Calu3 (cell line): Measurements from ENCODE around the gene KIF4A. TPM values are rescaled to one million over a fixed set of nuclear protein-coding genes. Genes with fewer than 3 reads are reported as not detected.

Source experiments
- BruUV-seq: library from RNA; stranded (reverse); fragments of 400-500 nt; replicated peaks from 2 replicates; lab custom pipeline; 2021; lab: Mats Ljungman, UMichigan
- CTCF ChIA-PET: fragments of 300-600 bp; sonication (Branson Sonifier 250); formaldehyde crosslinking; loops from one replicate; lab custom pipeline; 2022; ENCODE audit warnings: antibody characterized with exemption; lab: Charles Lee
- DNase-seq: peaks from one replicate; pipeline ENCODE4 v3.0.0; 2022
- H3K27ac Mint-ChIP-seq: one replicate; pipeline ENCODE4 v1.8.0; 2022; ENCODE audit warnings: mixed read lengths; ENCODE audit not compliant: unreplicated experiment
- H3K27me3 Mint-ChIP-seq: one replicate; pipeline ENCODE4 v1.8.0; 2022; ENCODE audit warnings: mixed read lengths; ENCODE audit not compliant: unreplicated experiment
- H3K36me3 Mint-ChIP-seq: one replicate; pipeline ENCODE4 v1.8.0; 2022; ENCODE audit warnings: mild to moderate bottlenecking, moderate library complexity, mixed read lengths; ENCODE audit not compliant: insufficient read depth, unreplicated experiment
- H3K4me1 Mint-ChIP-seq: one replicate; pipeline ENCODE4 v1.8.0; 2022; ENCODE audit warnings: mild to moderate bottlenecking, low read depth, mixed read lengths; ENCODE audit not compliant: unreplicated experiment
- H3K4me3 Mint-ChIP-seq: one replicate; pipeline ENCODE4 v1.8.0; 2022; ENCODE audit warnings: mild to moderate bottlenecking, low read depth, moderate library complexity, mixed read lengths; ENCODE audit not compliant: unreplicated experiment
- H3K9me3 Mint-ChIP-seq: one replicate; pipeline ENCODE4 v1.8.0; 2022; ENCODE audit warnings: low read depth, mixed read lengths; ENCODE audit not compliant: unreplicated experiment
- intact Hi-C: fragments of 100-400 bp; cut with micrococcal nuclease; formaldehyde crosslinking; loops from one replicate; pipeline ENCODE4 v1.10.0; 2022; ENCODE audit not compliant: unreplicated experiment
- total RNA-seq: library from RNA; stranded (reverse); gene quantifications from 2 replicates; pipeline ENCODE4 v1.2.3, GENCODE V29; 2022
- TF ChIP-seq, protein P1 (sequence below): fragments of 200-600 bp; IDR thresholded peaks from one replicate; pipeline ENCODE4 v1.8.0; 2022; ENCODE audit warnings: antibody characterized with exemption; ENCODE audit not compliant: unreplicated experiment

The KIF4A gene
- total RNA-seq, 1 experiment from 2014 or later: 30.9 TPM

GRCh38 chrX:70444326-70444945 is 154.5 kb downstream of the KIF4A start, which contains the start of gene DLG3:
DLG3 (plus strand) TSS chrX:70444835; CDS start chrX:70445202, 367 bp downstream.
- CTCF ChIA-PET: no interaction called here
- DNase-seq: peak; percentile 48
- no peak within 1 kb of the TSS for H3K4me3 Mint-ChIP-seq
- TF ChIP-seq, protein P1, sequence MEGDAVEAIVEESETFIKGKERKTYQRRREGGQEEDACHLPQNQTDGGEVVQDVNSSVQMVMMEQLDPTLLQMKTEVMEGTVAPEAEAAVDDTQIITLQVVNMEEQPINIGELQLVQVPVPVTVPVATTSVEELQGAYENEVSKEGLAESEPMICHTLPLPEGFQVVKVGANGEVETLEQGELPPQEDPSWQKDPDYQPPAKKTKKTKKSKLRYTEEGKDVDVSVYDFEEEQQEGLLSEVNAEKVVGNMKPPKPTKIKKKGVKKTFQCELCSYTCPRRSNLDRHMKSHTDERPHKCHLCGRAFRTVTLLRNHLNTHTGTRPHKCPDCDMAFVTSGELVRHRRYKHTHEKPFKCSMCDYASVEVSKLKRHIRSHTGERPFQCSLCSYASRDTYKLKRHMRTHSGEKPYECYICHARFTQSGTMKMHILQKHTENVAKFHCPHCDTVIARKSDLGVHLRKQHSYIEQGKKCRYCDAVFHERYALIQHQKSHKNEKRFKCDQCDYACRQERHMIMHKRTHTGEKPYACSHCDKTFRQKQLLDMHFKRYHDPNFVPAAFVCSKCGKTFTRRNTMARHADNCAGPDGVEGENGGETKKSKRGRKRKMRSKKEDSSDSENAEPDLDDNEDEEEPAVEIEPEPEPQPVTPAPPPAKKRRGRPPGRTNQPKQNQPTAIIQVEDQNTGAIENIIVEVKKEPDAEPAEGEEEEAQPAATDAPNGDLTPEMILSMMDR: no peak
- no peaks in the 10 kb centered on the region for H3K36me3 Mint-ChIP-seq
- intact Hi-C loops: no loop called here
- H3K9me3 Mint-ChIP-seq: no peaks in the 10 kb centered on the region
- H3K27me3 Mint-ChIP-seq: peaks cover 74% of the 10 kb centered on the region
- no TSS peak for BruUV-seq
- no peak within 1 kb of the TSS for H3K27ac Mint-ChIP-seq
- no peaks in the 10 kb centered on the region for H3K4me1 Mint-ChIP-seq

- TF ChIP-seq, protein P1: no peak
- Mint-ChIP-seq H3K27me3 (peaks cover 69% of the 10 kb centered on the region), H3K27ac (no peak overlapping the region), H3K4me3 (no peak overlapping the region), H3K4me1 (no peaks in the 10 kb centered on the region), H3K9me3 (no peaks in the 10 kb centered on the region), H3K36me3 (no peaks in the 10 kb centered on the region)
- intact Hi-C loops: no loop called here
- CTCF ChIA-PET: no interaction called here
- no peak for DNase-seq
- no TSS peak for BruUV-seq
These were observed 155.2 kb downstream of the KIF4A start for GRCh38 chrX:70444946-70445656.

GRCh38 chrX:70445951-70446350 is 156.0 kb downstream of the KIF4A start:
- TF ChIP-seq, protein P1: no peak
- no peaks in the 10 kb centered on the region for H3K4me1 Mint-ChIP-seq
- BruUV-seq: no TSS peak
- no peak overlapping the region for H3K27ac Mint-ChIP-seq
- no peak overlapping the region for H3K4me3 Mint-ChIP-seq
- H3K27me3 Mint-ChIP-seq: peaks cover 61% of the 10 kb centered on the region
- H3K36me3 Mint-ChIP-seq: no peaks in the 10 kb centered on the region
- CTCF ChIA-PET: no interaction called here
- DNase-seq: no peak
- no peaks in the 10 kb centered on the region for H3K9me3 Mint-ChIP-seq
- intact Hi-C loops: no loop called here

DNA sequence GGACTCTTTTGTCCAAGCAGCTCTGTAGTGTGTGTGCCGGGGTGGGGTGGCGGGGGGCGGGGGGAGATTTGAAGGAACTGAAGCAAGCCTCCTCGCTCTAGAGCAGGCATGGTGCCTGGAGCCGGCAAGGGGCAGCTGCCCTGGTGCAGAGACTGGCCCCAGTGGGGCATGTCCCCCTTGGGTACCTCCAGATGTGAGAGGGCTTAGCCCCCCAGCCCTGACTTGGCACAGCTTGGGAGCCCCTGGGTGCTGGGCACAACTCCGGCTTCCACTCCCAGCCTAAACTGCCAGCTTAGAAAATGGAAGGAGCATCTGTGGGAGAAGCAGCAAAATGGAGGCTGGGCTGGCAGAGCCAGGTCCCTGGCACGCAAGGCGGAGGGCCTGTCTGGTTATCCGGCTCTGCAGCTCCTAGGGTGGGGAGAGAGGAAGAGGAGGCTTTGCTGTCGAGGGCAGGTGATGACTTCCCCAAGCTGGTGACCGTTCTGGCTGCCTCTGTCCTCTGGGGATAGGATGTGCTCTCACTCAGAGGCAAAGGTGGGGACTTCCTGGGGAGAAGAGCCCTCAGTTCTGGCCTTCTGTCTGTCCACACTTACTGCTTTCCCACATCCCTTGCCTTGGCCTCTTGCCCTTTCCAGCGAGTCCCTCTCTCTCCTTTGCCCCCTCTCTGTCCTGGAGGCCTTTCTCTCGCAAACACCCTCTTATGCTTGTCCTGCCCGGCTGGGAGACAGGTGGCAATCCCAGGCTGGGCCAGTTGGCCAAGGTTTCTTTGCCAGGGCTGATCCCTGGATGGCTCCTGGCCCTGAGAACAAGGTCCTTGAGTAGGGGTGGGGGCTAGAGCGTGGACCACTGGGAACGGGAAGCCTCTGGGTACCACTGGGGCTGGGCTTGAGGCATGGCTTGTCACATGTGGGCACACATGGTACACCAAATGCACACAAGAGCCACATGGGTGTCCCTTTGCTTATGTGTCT is 156.8 kb downstream of the KIF4A start:
- peaks cover 3% of the 10 kb centered on the region for H3K36me3 Mint-ChIP-seq
- CTCF ChIA-PET: no interaction called here
- BruUV-seq: no TSS peak
- intact Hi-C loops: no loop called here
- no peak overlapping the region for H3K27ac Mint-ChIP-seq
- no peaks in the 10 kb centered on the region for H3K4me1 Mint-ChIP-seq
- DNase-seq: no peak
- H3K27me3 Mint-ChIP-seq: peaks cover 56% of the 10 kb centered on the region
- TF ChIP-seq, protein P1: no peak
- no peaks in the 10 kb centered on the region for H3K9me3 Mint-ChIP-seq
- no peak overlapping the region for H3K4me3 Mint-ChIP-seq
